Upper lobe of left lung (tissue), 4 donors: ENCODE measurements around the gene MROH8.

Source experiments
- EP300 ChIP-seq, 4 donors: sonication (generic); formaldehyde crosslinking; IDR thresholded peaks; one replicate each; pipeline ENCODE4 v1.5.1; 2017; ENCODE audit warnings: antibody characterized with exemption in 4 of 4, control low read depth in 2 of 4
- POLR2A ChIP-seq, 4 donors: fragments of 450-650 bp; IDR thresholded peaks; one replicate each; pipeline ENCODE4 v1.5.1; 2016 to 2017; ENCODE audit warnings: antibody characterized with exemption in 4 of 4, mild to moderate bottlenecking in 2 of 4
- POLR2AphosphoS5 ChIP-seq, 2 donors: sonication (generic); formaldehyde crosslinking; IDR thresholded peaks; one replicate each; pipeline ENCODE4 v1.5.1; 2017; ENCODE audit warnings: antibody characterized with exemption in 2 of 2
- TF ChIP-seq, protein P1 (sequence below), 6 experiments: fragments of 450-650 bp in 4 of 6; fragments of 200-600 bp in 2 of 6; sonication (generic) in 2 of 6; IDR thresholded peaks; one replicate each; pipeline ENCODE4 v1.5.1; 2016 to 2019; ENCODE audit warnings: antibody characterized with exemption in 6 of 6

DNA sequence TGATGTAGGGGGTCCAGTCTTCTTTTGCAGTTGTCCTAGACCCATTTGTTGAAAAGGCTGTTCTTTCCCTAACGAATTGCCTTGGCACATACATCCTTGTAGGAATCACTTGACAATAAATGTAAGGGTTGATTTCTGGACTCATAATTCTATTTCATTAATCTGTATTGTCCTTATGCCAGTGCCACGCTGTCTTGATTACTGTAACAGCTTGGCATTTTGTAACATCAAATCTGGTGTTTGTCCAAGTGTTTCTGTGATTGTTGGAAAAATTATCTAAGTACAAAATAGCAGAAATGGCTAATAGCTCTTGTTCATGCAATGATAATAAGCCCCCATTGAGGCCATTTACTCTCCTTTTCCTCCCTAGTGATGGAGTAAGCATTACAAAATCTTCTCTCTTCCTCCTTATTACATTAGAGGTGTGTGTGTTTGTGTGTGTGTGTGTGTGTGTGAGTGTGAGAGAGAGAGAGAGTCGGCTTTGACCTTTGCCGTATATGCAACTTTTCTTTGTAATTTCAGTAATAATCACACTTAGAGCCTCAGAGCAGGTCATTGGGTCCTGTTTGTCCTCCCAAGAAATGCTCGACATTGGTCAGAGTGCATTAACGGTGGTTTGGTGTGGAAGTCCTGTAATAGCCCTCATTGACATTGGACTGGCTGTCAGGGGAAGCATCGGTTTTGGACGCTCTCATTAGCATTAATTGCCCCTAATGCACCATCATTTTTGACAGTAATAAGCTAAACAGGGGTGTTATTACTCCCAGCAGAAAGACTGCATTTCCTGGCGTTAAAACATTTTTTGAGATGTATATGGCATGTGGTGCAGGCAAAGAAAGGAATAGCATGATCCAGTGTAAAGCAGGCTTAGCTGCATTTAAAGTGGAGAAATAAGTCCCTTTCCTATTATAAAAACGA, 40.7 kb upstream of the MROH8 start:
- no peak for TF ChIP-seq POLR2A (IDR thresholded peaks at IDR 0.05)
- TF ChIP-seq, protein P1, sequence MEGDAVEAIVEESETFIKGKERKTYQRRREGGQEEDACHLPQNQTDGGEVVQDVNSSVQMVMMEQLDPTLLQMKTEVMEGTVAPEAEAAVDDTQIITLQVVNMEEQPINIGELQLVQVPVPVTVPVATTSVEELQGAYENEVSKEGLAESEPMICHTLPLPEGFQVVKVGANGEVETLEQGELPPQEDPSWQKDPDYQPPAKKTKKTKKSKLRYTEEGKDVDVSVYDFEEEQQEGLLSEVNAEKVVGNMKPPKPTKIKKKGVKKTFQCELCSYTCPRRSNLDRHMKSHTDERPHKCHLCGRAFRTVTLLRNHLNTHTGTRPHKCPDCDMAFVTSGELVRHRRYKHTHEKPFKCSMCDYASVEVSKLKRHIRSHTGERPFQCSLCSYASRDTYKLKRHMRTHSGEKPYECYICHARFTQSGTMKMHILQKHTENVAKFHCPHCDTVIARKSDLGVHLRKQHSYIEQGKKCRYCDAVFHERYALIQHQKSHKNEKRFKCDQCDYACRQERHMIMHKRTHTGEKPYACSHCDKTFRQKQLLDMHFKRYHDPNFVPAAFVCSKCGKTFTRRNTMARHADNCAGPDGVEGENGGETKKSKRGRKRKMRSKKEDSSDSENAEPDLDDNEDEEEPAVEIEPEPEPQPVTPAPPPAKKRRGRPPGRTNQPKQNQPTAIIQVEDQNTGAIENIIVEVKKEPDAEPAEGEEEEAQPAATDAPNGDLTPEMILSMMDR (IDR thresholded peaks at IDR 0.05), result no peak
- TF ChIP-seq POLR2AphosphoS5 (IDR thresholded peaks at IDR 0.05), result no peak
- TF ChIP-seq EP300 (IDR thresholded peaks at IDR 0.05), result no peak
